Activated CD4-positive, alpha-beta memory T cell treated with anti-CD3 and anti-CD28 coated beads, Interleukin-2, amount 10 ng/mL, durations not matched to agents 7 days and 5 days (primary cell): ENCODE measurements around the gene ZIC4. TPM values are rescaled to one million over a fixed set of nuclear protein-coding genes. Genes with fewer than 3 reads are reported as not detected.
A peak's percentile ranks its signal among the peaks of the same experiment; 100 is the strongest.

ENCODE experiments used
- CTCF ChIA-PET: fragments of 350-600 bp; sonication (Branson Sonifier 250); formaldehyde crosslinking; loops from one replicate; lab custom pipeline; 2021; ENCODE audit warnings: antibody characterized with exemption, inconsistent platforms; lab: Charles Lee
- POLR2A ChIA-PET: fragments of 350-600 bp; sonication (Branson Sonifier 250); formaldehyde crosslinking; loops from one replicate; lab custom pipeline; 2021; ENCODE audit warnings: antibody characterized with exemption; lab: Charles Lee
- DNase-seq: peaks from one replicate; pipeline ENCODE4 v3.0.0-alpha.2; 2020
- H3K27ac Mint-ChIP-seq: one replicate; pipeline ENCODE4 v1.8.0; 2021; ENCODE audit warnings: mild to moderate bottlenecking, mixed read lengths
- H3K27me3 Mint-ChIP-seq: one replicate; pipeline ENCODE4 v1.8.0; 2021; ENCODE audit warnings: mixed read lengths
- H3K36me3 Mint-ChIP-seq: one replicate; pipeline ENCODE4 v1.8.0; 2021; ENCODE audit warnings: low read depth, mixed read lengths
- H3K4me1 Mint-ChIP-seq: one replicate; pipeline ENCODE4 v1.8.0; 2021; ENCODE audit warnings: mixed read lengths
- H3K4me3 Mint-ChIP-seq: one replicate; pipeline ENCODE4 v1.8.0; 2021; ENCODE audit warnings: mild to moderate bottlenecking, mixed read lengths
- H3K9me3 Mint-ChIP-seq: one replicate; pipeline ENCODE4 v1.8.0; 2021; ENCODE audit warnings: mixed read lengths
- total RNA-seq, 2 experiments: library from RNA; stranded (reverse); gene quantifications; one replicate each; pipeline ENCODE4 v1.2.3, GENCODE V29; 2021

The ZIC4 gene
- total RNA-seq, 2 experiments from 2014 or later, result not detected

DNA sequence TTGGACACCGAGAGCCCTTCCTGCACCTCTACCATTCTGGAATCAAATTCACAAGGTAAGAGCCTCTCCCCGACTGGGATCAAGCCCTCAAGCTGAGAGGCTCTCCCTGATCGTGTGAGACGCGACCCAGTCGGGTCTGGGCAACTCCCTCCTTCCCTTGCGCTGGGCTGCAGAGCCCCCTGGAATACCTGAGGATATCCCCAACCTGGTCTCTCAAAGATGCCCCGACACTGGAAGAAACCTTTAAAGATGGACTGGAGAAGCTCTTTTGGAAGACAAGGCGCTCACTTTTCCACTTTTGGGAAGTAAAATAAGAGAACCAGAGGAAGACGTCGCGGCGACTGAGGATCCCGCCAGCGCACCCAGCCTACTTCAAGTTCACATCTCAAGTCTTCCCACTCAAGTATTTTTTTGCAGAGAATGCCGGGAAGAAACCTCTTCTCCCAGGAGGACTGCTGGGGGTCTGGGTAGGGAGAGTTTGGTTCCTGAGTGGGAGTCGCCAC, 33.8 kb downstream of the ZIC4 start:
- POLR2A ChIA-PET, result no interaction called here
- Mint-ChIP-seq H3K36me3 (peaks cover 8% of the 10 kb centered on the region), H3K9me3 (no peaks in the 10 kb centered on the region), H3K27me3 (peaks cover 64% of the 10 kb centered on the region), H3K27ac (no peak overlapping the region), H3K4me3 (no peak overlapping the region), H3K4me1 (no peaks in the 10 kb centered on the region)
- no peak for DNase-seq
- CTCF ChIA-PET, result no interaction called here

DNA sequence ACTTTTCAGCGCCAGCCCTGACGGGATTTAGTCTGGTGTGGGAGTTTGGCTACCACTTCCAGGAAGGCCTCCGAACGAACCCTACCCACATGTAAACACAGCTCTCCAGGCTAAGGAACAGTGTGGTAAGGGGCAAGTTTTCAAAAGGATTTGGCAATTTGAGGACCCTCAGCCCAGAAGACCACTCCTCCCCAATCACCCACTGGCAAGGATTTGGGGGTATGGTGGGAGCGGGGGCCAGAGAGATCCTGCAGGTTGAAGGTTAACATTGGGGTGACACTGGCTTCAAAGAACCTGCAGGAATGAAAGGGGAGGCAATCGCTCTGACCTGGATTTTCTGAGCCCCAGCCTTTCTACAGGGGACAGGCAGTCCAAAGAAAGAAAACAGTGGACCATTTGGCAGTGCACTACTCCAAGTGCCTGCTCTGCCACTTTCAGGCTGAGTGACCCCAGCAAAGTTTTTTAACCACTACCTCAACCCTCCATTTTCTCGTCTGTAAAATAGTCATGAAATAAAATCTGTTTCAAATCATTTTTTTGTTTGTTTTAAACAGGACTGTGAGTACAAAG, 34.5 kb downstream of the ZIC4 start:
- Mint-ChIP-seq H3K27me3 (peaks cover 61% of the 10 kb centered on the region), H3K36me3 (peaks cover 8% of the 10 kb centered on the region), H3K4me1 (no peaks in the 10 kb centered on the region), H3K9me3 (no peaks in the 10 kb centered on the region), H3K4me3 (no peak overlapping the region), H3K27ac (no peak overlapping the region)
- no peak for DNase-seq
- ChIA-PET CTCF (no interaction called here), POLR2A (no interaction called here)

DNA sequence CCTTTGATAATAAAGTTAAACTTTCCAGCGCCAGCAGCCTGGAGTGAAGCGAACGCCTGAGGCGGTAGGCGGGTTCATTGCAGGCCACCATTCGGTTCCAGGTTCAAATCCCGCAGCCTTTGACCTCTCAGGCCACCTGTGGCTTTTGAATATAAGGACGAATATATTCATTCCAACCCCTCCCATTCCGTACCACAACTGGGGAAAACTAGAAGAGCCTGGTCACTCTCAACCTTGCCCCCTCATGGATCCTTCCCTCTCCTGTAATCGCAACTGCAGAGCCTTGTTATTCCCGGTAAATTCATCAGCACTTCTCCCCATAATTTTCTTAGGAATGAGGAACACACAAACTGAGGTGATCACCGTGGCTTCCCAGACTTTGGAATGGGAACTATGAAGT, 35.2 kb downstream of the ZIC4 start:
- POLR2A ChIA-PET, result no interaction called here
- Mint-ChIP-seq H3K4me1 (no peaks in the 10 kb centered on the region), H3K27ac (no peak overlapping the region), H3K36me3 (peaks cover 8% of the 10 kb centered on the region), H3K9me3 (no peaks in the 10 kb centered on the region), H3K4me3 (no peak overlapping the region), H3K27me3 (peaks cover 61% of the 10 kb centered on the region)
- CTCF ChIA-PET, result no interaction called here
- DNase-seq, result no peak

- Mint-ChIP-seq H3K9me3 (no peaks in the 10 kb centered on the region), H3K4me1 (no peaks in the 10 kb centered on the region), H3K36me3 (peaks cover 8% of the 10 kb centered on the region), H3K4me3 (no peak overlapping the region), H3K27ac (no peak overlapping the region), H3K27me3 (peaks cover 61% of the 10 kb centered on the region)
- DNase-seq, result no peak
- ChIA-PET POLR2A (no interaction called here), CTCF (no interaction called here)
Observed at GRCh38 chr3:147370349-147370748, 36.0 kb downstream of the ZIC4 start.

DNA sequence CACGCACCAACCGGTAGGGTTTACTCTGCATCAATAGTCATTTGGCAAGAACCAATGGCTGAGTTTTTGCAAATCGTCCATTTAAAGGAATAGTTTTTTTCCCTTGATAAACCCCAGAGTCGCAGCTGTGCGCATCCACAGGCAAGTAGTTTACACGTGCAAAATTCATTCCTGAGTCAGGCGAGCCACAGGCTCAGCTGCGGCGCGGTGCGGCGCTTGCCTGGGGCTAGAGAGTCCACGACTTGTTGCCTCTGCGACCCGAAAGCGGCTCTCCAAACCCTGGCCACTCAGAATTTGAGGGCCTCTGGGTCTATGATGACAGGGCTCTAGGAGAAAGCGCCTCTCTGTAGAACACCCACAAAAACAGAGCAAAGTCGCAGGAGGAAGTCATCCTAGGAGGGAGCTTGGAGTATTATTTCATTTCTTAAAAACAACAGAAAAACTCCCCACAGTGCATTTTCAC, 36.7 kb downstream of the ZIC4 start:
- no peak for DNase-seq
- CTCF ChIA-PET, result no interaction called here
- Mint-ChIP-seq H3K4me3 (no peak overlapping the region), H3K27me3 (peaks cover 60% of the 10 kb centered on the region), H3K27ac (no peak overlapping the region), H3K36me3 (peaks cover 8% of the 10 kb centered on the region), H3K9me3 (no peaks in the 10 kb centered on the region), H3K4me1 (no peaks in the 10 kb centered on the region)
- POLR2A ChIA-PET, result no interaction called here

DNA sequence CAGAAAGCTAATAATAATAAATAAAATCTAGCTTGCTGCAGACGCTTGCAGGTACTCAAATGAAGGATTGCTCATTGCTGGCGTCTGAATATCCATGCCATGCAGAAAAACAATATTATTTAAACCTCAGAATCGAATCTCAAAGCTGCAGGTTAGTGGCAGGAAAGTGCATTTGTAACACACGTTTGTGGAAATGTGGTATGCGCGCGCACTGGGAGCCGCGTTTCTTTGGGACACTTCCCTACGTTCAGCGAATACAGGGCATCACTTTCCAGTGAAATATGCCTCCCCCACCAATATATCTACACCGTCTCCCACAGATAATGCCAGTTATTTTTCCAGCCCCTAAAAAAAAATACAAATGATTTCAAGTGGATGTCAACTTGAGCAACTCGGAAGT, 37.1 kb downstream of the ZIC4 start:
- peaks cover 59% of the 10 kb centered on the region for H3K27me3 Mint-ChIP-seq
- ChIA-PET POLR2A (no interaction called here), CTCF (no interaction called here)
- no peak for DNase-seq
- H3K4me3 Mint-ChIP-seq, result no peak overlapping the region
- no peak overlapping the region for H3K27ac Mint-ChIP-seq
- peaks cover 8% of the 10 kb centered on the region for H3K36me3 Mint-ChIP-seq
- no peaks in the 10 kb centered on the region for H3K4me1 Mint-ChIP-seq
- H3K9me3 Mint-ChIP-seq, result no peaks in the 10 kb centered on the region

DNA sequence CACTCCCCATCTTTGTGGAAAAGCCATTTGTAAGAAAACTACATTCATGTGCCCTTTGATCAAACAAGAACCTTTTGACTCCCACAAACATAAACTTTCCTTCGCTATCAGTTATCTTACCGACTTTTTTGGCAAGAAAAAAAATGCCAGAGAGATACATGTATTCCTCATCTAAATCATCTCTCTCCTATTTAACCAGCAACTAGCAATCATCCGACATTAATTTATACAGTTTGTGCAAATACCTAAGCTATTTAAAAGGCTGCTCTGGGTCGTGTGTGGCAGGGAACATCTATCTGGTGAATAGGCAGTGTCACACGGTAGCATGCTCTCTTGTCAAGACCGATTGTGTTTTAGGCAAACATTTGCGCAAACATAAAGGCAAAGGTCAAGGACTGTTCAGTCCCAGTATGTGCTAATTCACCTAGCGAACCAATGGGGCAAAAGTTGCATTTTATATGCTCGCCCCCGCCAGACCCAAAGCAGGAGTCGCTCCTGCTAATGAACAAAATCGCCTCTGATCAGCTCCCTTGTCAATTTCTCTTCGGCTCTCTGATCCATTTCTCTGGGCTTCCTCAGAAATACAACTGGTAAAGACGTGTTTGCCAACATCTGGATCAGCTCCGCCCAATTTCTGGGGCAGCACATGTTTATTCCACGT, 37.7 kb downstream of the ZIC4 start:
- Mint-ChIP-seq H3K27me3 (peaks cover 55% of the 10 kb centered on the region), H3K4me1 (no peaks in the 10 kb centered on the region), H3K9me3 (no peaks in the 10 kb centered on the region), H3K27ac (no peak overlapping the region), H3K36me3 (peaks cover 8% of the 10 kb centered on the region), H3K4me3 (no peak overlapping the region)
- POLR2A ChIA-PET, result no interaction called here
- DNase-seq, result no peak
- CTCF ChIA-PET, result no interaction called here

DNA sequence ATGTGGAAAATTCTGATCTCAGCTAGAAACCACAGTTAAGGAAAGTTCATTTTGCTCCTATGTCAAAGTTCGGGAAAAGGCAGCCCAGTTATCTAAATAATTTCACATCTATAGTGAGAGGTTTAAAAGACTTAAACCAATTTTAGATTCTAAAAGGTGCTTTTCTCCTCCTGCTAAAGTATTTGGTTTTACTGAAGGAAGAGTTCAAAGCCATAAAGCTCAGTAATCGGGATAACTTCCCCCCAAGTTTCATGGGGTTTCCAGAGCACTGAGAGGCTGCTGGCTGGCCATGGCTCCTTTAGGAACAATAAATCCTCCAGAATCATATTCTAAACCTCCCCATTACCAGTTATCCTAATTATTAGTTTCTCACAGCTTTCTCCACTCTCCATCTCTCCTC, 38.2 kb downstream of the ZIC4 start:
- POLR2A ChIA-PET, result no interaction called here
- peaks cover 8% of the 10 kb centered on the region for H3K36me3 Mint-ChIP-seq
- peaks cover 52% of the 10 kb centered on the region for H3K27me3 Mint-ChIP-seq
- no peak overlapping the region for H3K27ac Mint-ChIP-seq
- no peaks in the 10 kb centered on the region for H3K4me1 Mint-ChIP-seq
- CTCF ChIA-PET, result no interaction called here
- no peak for DNase-seq
- no peaks in the 10 kb centered on the region for H3K9me3 Mint-ChIP-seq
- no peak overlapping the region for H3K4me3 Mint-ChIP-seq

DNA sequence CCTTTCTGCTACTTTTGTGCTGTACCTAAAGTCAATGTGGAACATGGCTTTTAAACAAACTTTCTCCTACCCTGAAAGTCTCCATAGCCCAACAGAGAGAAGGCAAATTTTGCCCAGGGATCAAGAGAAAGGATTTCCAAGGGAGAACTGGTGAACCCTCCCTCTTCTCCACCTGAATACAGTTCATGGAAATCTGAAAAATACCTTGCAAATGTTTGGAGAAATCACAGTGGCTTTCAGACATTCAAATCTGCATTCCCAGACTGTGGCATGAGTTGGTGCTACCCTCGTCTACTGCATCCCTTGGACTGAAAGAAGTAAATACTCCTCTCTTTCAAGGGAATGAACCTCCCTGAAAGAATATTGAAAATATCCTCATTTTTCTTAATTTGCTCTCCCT, 38.7 kb downstream of the ZIC4 start:
- no peak overlapping the region for H3K27ac Mint-ChIP-seq
- peaks cover 8% of the 10 kb centered on the region for H3K36me3 Mint-ChIP-seq
- peaks cover 49% of the 10 kb centered on the region for H3K27me3 Mint-ChIP-seq
- no peak overlapping the region for H3K4me3 Mint-ChIP-seq
- ChIA-PET CTCF (no interaction called here), POLR2A (no interaction called here)
- no peak for DNase-seq
- H3K9me3 Mint-ChIP-seq, result no peaks in the 10 kb centered on the region
- no peaks in the 10 kb centered on the region for H3K4me1 Mint-ChIP-seq

- H3K4me1 Mint-ChIP-seq, result no peaks in the 10 kb centered on the region
- peaks cover 41% of the 10 kb centered on the region for H3K27me3 Mint-ChIP-seq
- DNase-seq, result no peak
- peaks cover 10% of the 10 kb centered on the region for H3K36me3 Mint-ChIP-seq
- no peak overlapping the region for H3K4me3 Mint-ChIP-seq
- ChIA-PET CTCF (no interaction called here), POLR2A (no interaction called here)
- H3K9me3 Mint-ChIP-seq, result no peaks in the 10 kb centered on the region
- H3K27ac Mint-ChIP-seq, result no peak overlapping the region
Observed at GRCh38 chr3:147365196-147366115, 40.9 kb downstream of the ZIC4 start.

DNA sequence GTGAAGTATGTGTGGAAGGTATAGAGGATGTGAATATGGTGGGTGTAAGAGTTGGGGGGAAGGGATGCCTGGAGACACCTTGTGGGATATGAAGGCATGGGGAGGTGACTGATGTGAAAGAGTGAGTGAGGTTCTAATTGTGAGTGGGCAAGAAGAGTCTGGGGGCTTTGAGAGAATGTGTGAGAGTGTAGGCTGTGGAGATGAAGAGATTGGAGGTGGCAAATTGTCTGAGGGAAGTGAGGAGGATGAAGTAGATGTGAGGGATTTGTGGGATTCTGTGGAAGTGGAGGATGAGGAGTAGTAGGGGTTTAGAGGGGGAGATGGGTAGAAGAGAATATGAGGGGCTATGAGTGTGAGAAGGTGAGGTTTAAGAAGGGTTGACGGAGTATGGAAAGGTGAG, 41.6 kb downstream of the ZIC4 start:
- no peaks in the 10 kb centered on the region for H3K4me1 Mint-ChIP-seq
- ChIA-PET CTCF (no interaction called here), POLR2A (no interaction called here)
- H3K36me3 Mint-ChIP-seq, result peaks cover 5% of the 10 kb centered on the region
- H3K27me3 Mint-ChIP-seq, result peaks cover 41% of the 10 kb centered on the region
- DNase-seq, result no peak
- H3K4me3 Mint-ChIP-seq, result no peak overlapping the region
- H3K27ac Mint-ChIP-seq, result no peak overlapping the region
- H3K9me3 Mint-ChIP-seq, result no peaks in the 10 kb centered on the region

DNA sequence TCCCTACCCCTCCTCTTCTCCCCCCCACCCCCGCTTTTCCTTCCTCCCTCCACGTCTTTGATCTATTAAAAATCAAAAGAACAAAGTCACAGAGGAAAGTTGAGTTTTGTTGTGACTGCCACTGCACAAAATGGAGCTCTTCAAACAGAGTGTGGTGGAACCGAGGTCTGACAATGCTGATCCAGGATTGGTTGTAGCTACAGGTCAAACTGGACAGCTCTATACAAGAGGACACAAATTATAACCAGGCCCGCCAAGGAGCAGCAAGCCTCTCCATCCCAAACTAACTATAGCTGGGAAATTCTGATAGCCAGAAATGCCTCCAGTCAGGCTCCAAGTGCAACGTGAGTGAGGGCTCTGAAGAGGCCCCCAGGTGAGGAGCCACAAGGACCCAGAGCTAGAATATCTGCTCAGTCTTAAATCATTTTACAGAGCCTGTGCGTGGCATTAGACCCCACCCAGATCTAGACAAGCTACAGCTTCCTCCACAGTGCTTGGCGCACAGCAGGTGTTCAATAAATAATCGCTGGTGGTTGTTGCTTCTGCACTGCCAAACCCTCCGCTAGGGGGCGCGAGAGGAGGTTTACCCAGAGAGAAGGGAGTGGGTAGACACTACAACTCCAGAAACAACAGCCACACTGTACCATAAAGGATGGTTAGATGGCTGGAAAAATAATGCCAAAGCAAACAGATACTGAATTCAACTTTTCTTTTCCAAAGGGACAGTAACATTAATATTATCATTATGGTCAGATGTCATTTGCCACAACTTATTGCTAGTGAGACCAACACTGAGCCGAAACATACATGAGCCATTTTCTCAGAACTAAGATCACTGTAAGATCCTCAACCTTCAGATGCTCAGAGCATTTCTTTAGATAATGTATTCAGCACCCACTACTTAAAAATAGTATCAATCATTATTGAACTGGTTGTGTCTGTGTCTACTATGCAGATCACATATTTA, 44.6 kb downstream of the ZIC4 start:
- CTCF ChIA-PET, result interaction anchor here (1.1 to 1.5 kb wide), 2 partner anchors 20 to 49 kb away, joined by 3 read pairs; no protein-coding TSS in a partner anchor
- DNase-seq, result peak; percentile 47
- Mint-ChIP-seq H3K9me3 (no peaks in the 10 kb centered on the region), H3K27ac (no peak overlapping the region), H3K36me3 (peaks cover 2% of the 10 kb centered on the region), H3K27me3 (peaks cover 42% of the 10 kb centered on the region), H3K4me3 (no peak overlapping the region), H3K4me1 (no peaks in the 10 kb centered on the region)
- POLR2A ChIA-PET, result no interaction called here
